T-helper 2 cell (primary cell): ENCODE measurements around the gene LRRTM3.

Experiments
- DNase-seq, 5 experiments: peaks; one replicate each; pipeline versions ENCODE4 v3.0.0 to v3.0.0-alpha.2; 2012 to 2022
- total RNA-seq, 2 donors: gene quantifications; one replicate each; lab custom pipeline; 2026; lab: John Stamatoyannopoulos, UW

The LRRTM3 gene
- total RNA-seq: 0 to 0.07 reads per million in 2 donors

- peak in 2 of 5 experiments; percentile 1 to 84 for DNase-seq
Measured at GRCh38 chr10:66925896-66926715, at the start of gene LRRTM3. LRRTM3 (plus strand) TSS chr10:66926036.

- DNase-seq: no peak
Measured at GRCh38 chr10:66877361-66877760, 48.5 kb upstream of the LRRTM3 start.

- DNase-seq: no peak
Measured at GRCh38 chr10:66880292-66880691, 45.5 kb upstream of the LRRTM3 start.

- no peak for DNase-seq
Measured at GRCh38 chr10:66880826-66881225, 45.0 kb upstream of the LRRTM3 start.

GRCh38 chr10:66881814-66882213 lies 44.0 kb upstream of the LRRTM3 start:
- no peak for DNase-seq

GRCh38 chr10:66882271-66882670 lies 43.6 kb upstream of the LRRTM3 start:
- no peak for DNase-seq

- no peak for DNase-seq
Measured at GRCh38 chr10:66886848-66887247, 39.0 kb upstream of the LRRTM3 start.

GRCh38 chr10:66888237-66888636 lies 37.6 kb upstream of the LRRTM3 start:
- no peak for DNase-seq

GRCh38 chr10:66892871-66893270 lies 33.0 kb upstream of the LRRTM3 start:
- no peak for DNase-seq

GRCh38 chr10:66910671-66911070 lies 15.2 kb upstream of the LRRTM3 start:
- DNase-seq: no peak

- DNase-seq: no peak
Measured at GRCh38 chr10:66916030-66916429, 9.8 kb upstream of the LRRTM3 start.

GRCh38 chr10:66917104-66917503 lies 8.7 kb upstream of the LRRTM3 start:
- DNase-seq: no peak

- DNase-seq: no peak
Measured at GRCh38 chr10:66919248-66919647, 6.6 kb upstream of the LRRTM3 start.

GRCh38 chr10:66924674-66925345 lies 1.0 kb upstream of the LRRTM3 start:
- DNase-seq: peak in 1 of 5 experiments; percentile 27

GRCh38 chr10:66925373-66925772 lies 463 bp upstream of the LRRTM3 start:
- DNase-seq: no peak

GRCh38 chr10:66926841-66927240 lies 1.0 kb downstream of the LRRTM3 start:
- DNase-seq: no peak

- DNase-seq: no peak
Measured at GRCh38 chr10:66927251-66927935, 1.6 kb downstream of the LRRTM3 start.

- DNase-seq: peak in 1 of 5 experiments; percentile 5
Measured at GRCh38 chr10:66927971-66928770, 2.3 kb downstream of the LRRTM3 start.

- DNase-seq: no peak
Measured at GRCh38 chr10:66928776-66929175, 2.9 kb downstream of the LRRTM3 start.

GRCh38 chr10:66929375-66929774 lies 3.5 kb downstream of the LRRTM3 start:
- no peak for DNase-seq

GRCh38 chr10:66931340-66931948 lies 5.6 kb downstream of the LRRTM3 start:
- DNase-seq: peak in 1 of 5 experiments; percentile 61

GRCh38 chr10:66931949-66932343 lies 6.1 kb downstream of the LRRTM3 start:
- DNase-seq: no peak
